Measurements from ENCODE around the gene COL7A1.

DNA sequence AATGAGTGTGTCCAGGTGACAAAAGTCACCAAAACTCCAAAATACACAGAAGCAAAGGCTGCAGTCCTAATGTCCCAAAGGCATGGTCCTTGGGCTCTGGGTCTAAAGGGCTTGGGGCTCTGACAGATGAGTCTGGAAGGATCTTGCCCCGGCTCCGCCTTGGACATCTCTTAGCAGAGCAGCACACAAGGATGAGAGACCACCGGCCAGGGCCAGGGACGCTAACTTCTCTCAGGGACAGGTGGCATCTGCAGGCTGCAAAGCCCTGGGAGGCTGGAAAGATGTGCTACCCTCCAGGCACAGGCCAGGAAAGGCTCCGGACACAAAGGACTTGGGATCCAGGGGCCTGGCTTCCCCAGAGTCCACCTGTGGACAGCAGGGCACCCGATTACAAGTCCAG lies 77.1 kb downstream of the COL7A1 start:
- TF ChIP-seq TCF7L2 (IDR thresholded peaks at IDR 0.05; ENCODE audit: low read depth, low read length) (no peak), POLR2AphosphoS5 (IDR thresholded peaks at IDR 0.05; ENCODE audit: low read depth, low read length) (no peak)
- TF ChIP-seq, protein P1, sequence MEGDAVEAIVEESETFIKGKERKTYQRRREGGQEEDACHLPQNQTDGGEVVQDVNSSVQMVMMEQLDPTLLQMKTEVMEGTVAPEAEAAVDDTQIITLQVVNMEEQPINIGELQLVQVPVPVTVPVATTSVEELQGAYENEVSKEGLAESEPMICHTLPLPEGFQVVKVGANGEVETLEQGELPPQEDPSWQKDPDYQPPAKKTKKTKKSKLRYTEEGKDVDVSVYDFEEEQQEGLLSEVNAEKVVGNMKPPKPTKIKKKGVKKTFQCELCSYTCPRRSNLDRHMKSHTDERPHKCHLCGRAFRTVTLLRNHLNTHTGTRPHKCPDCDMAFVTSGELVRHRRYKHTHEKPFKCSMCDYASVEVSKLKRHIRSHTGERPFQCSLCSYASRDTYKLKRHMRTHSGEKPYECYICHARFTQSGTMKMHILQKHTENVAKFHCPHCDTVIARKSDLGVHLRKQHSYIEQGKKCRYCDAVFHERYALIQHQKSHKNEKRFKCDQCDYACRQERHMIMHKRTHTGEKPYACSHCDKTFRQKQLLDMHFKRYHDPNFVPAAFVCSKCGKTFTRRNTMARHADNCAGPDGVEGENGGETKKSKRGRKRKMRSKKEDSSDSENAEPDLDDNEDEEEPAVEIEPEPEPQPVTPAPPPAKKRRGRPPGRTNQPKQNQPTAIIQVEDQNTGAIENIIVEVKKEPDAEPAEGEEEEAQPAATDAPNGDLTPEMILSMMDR (IDR thresholded peaks at IDR 0.05) = no peak
